Activated gamma-delta T cell (primary cell): ENCODE measurements around the gene HINT3.
"Not testable (repeated sequence)": the region's sequence is repeated elsewhere in the genome, so short reads cannot be mapped to it uniquely, and the experiment has no call there.

ENCODE experiments used
- DNase-seq: peaks from one replicate; lab custom pipeline; 2025; lab: John Stamatoyannopoulos, UW

The HINT3 gene

DNA sequence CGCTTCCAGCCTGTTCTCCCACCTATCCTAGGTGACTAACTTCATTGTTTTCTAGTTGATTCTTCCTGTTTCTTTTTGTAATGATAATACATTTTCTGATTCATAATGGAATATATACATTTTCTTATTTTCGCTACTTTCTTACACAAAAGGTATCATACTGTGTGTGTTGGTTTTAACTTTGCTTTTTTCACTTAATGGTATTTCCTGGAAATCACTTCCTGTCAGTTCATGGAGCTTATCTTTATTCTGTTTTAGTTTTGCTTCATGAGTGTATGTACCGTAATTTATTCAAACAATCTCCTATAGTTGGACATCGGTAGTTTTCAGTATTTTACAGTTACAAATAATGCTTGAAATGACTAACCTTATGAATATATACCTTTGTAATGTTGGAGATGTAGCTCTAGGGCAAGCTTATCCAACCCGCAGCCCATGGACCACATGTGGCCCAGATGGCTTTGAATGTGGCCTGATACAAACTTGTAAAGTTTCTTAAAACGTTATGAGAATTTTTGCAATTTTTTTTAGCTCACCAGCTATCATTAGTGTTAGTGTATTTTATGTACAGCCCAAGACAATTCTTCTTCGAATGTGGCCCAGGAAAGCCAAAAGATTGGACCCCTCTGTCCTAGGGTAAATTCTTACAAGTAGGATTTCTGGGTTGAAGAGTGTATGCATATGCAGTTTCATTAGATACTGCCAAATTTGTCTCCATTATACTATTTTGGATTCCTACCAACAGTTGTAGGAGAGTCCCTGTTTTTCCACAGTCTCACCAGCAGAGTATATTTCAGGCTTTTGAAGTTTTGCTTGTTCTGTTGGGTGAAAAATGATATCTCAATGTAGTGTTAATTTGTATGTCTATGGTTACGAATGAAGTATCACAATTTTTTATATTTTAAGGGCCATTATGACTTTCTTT lies 46.4 kb downstream of the HINT3 start:
- no peak for DNase-seq

DNA sequence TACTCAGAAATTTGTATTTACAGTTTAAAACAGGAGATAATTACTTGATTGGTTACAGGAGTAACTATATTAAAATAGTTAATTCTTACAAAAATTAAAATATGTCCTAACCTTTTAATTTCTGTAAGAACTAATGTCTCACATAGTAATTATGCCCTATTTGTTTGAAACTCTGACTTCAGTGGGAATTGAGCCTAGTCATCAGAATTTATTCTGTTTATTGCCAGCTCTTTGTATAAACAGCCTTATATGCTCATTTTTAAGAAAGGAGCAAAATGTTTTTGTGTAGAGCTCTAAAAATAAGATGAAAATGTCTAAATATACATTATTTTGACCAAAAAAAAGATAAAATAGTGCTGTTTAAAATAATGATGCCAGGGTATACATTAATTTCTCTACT lies 51.2 kb downstream of the HINT3 start:
- DNase-seq, result no peak

DNA sequence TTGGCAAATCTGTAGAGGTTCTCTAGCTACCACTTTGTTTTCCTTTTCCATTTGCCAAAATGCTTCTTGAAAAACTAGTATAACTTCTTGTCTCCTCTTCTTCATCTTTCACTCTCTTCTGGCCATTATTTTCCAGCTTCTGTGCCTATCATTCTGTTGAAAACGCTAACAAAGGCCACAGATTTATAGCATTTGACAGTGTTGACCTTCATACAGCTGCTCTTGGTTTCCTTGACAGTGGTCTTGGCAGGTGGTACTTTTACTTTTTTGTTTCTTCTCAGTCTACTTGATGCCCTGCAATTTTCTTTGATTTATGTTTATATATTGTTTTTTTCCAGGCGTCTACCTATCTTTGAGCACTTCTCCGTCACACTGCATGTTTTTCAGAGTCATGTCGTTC lies 53.5 kb downstream of the HINT3 start:
- DNase-seq, result no peak

DNA sequence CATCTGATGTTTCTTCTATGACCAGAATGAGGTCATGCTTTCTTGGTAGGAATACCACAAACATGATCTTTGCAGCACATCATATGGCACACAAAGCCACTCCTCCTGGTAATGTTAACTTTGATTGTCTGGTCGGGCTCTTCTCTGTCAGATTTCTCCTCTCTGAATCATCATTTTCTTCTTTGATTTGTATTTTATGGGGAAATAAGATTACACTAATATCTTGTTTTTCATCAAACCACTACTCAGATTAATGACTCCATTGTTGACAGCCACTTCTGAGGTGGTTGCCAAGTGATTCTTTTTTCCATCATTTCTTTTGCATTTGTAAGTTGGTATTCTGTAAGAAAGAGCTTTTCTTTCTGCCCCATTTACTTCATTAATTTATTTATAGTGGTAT lies 59.3 kb downstream of the HINT3 start:
- no peak for DNase-seq

DNA sequence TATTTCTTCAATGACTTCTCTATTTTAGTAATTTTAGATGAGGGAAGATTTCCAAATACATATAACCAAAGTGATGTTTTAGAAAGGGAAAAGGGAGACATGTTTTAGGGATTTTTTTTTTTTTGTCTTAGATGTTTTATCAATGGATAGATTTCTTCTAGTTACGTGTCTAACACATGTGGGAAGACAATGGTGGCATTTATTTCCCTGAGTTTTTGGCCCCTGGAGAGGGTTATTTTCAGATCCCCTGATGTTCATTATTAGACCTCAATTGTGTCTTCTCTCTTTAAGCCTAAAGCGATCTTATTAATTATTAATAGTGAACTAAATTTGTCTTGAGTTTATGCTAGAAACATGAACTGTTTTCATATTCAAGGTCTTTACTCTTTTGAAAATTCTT lies 60.0 kb downstream of the HINT3 start:
- no peak for DNase-seq

DNA sequence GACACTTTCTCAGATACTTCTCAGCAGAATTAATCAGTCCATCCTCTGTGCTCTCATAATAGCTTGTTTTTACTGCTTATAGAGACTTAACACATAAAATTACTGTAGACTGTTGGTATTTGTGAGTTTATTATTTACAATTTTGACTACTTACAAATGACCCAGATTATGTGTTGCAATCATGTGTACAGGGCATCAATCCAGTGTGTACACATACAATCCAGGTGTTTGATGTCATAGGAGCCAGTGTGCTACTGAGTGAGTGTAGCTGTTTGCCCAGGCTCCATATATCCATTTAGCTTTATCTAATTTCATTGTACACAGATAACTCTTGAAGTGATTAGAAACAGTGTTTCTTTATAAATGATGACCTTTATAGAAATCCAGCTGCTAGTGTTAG lies 61.1 kb downstream of the HINT3 start:
- no peak for DNase-seq

DNA sequence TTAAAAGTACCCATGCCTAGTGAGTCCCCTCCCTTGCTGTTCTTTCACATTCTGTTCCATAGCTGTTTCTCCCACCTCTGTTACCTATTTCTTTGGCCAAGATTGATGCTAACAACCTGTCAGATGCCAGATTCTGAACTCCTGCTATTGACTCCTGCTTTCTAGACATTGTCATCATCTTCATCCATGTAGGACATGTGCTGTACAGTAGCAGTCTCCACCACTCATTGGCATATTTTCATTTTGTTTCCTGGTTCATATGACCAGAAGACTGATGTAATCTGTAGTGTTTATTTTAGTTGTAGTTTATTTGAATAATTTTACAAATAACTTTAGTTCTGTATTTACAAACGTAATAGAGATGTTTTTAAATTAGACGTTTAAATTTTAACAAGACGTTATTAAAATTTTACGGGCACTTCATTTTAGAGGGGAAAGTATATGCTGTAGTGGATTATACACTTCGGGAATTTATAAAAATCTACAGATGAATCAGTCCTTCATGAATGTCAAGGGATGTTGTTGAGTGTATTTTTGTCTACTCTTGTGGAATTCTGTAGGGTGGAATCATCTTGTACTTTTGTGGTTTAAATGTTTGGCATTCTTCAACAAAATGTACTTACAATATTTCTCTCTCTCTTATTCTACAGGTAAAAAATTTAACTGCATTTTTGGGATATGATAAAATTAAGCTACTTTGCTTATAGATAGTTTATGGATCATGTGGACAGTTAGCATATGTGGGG lies 63.9 kb downstream of the HINT3 start:
- no peak for DNase-seq

GRCh38 chr6:126023474-126023873 lies 66.9 kb downstream of the HINT3 start:
- DNase-seq, result not testable (repeated sequence)

DNA sequence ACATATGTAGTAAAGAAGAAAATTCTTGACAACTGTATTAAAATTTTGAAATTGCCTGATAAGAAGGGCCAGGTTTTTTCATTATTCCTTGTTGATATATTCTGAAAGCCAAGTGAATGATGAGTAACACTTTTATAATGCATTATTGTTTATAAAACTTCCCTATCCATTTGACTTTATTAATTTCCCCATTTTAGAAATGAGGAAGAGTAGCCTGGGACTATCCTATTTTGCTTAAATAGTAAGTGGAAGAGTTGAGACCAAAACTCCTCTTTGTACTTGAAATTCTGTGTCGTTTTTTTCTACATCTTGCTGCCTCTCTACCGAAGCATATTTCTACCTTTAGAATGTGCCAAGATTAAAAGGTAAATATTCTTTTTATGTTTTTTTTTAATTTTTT lies 69.4 kb downstream of the HINT3 start:
- no peak for DNase-seq

GRCh38 chr6:126027601-126028000 lies 71.0 kb downstream of the HINT3 start:
- no peak for DNase-seq
